ENCODE data around the gene MMP14.

Gene MMP14

GRCh38 chr14:22882529-22883172 lies 46.3 kb downstream of the MMP14 start:
- H3K9ac ChIP-seq (ENCODE audit: low read depth, low read length): peak overlapping the region; percentile 24
- no peak overlapping the region for H3K27ac ChIP-seq (ENCODE audit: low read depth, low read length)
- H3K27me3 ChIP-seq (ENCODE audit: insufficient read depth, low read length): peaks cover 26% of the 10 kb centered on the region
- H3K4me1 ChIP-seq (ENCODE audit: insufficient read depth, low read length): peaks cover 22% of the 10 kb centered on the region
- H3K36me3 ChIP-seq (ENCODE audit: insufficient read depth, low read length): no peaks in the 10 kb centered on the region
- no peaks in the 10 kb centered on the region for H3K9me3 ChIP-seq (ENCODE audit: insufficient read depth, low read depth, low read length)
- WGBS: 37% methylated on average over 6 of the region's 6 CpGs
- H3K4me3 ChIP-seq (ENCODE audit: low read length): peak overlapping the region; percentile 37

GRCh38 chr14:22883173-22883976 lies 47.0 kb downstream of the MMP14 start, which contains the start of gene REM2:
TSS of gene REM2 (plus strand) at chr14:22883222. CDS start at chr14:22883288, 66 bp downstream.
- Histone ChIP-seq H3K27me3 (ENCODE audit: insufficient read depth, low read length) (peaks cover 26% of the 10 kb centered on the region), H3K27ac (ENCODE audit: low read depth, low read length) (peak within 1 kb of the TSS; percentile 58; the same call in 1 of the 2 replicates), H3K4me3 (ENCODE audit: low read length) (peak within 1 kb of the TSS; percentile 37), H3K9ac (ENCODE audit: low read depth, low read length) (peak within 1 kb of the TSS; percentile 24), H3K36me3 (ENCODE audit: insufficient read depth, low read length) (no peaks in the 10 kb centered on the region), H3K9me3 (ENCODE audit: insufficient read depth, low read depth, low read length) (no peaks in the 10 kb centered on the region), H3K4me1 (ENCODE audit: insufficient read depth, low read length) (peaks cover 25% of the 10 kb centered on the region)
- 21% methylated on average over 14 of the region's 15 CpGs for WGBS

GRCh38 chr14:22884076-22884737 lies 47.8 kb downstream of the MMP14 start:
- H3K9me3 ChIP-seq (ENCODE audit: insufficient read depth, low read depth, low read length): no peaks in the 10 kb centered on the region
- peaks cover 25% of the 10 kb centered on the region for H3K4me1 ChIP-seq (ENCODE audit: insufficient read depth, low read length)
- no peak overlapping the region; the same call in 1 of the 2 replicates for H3K4me3 ChIP-seq (ENCODE audit: low read length)
- peaks cover 26% of the 10 kb centered on the region for H3K27me3 ChIP-seq (ENCODE audit: insufficient read depth, low read length)
- H3K27ac ChIP-seq (ENCODE audit: low read depth, low read length): no peak overlapping the region
- 89% methylated on average over 6 of the region's 7 CpGs for WGBS
- H3K9ac ChIP-seq (ENCODE audit: low read depth, low read length): no peak overlapping the region
- no peaks in the 10 kb centered on the region for H3K36me3 ChIP-seq (ENCODE audit: insufficient read depth, low read length)

DNA sequence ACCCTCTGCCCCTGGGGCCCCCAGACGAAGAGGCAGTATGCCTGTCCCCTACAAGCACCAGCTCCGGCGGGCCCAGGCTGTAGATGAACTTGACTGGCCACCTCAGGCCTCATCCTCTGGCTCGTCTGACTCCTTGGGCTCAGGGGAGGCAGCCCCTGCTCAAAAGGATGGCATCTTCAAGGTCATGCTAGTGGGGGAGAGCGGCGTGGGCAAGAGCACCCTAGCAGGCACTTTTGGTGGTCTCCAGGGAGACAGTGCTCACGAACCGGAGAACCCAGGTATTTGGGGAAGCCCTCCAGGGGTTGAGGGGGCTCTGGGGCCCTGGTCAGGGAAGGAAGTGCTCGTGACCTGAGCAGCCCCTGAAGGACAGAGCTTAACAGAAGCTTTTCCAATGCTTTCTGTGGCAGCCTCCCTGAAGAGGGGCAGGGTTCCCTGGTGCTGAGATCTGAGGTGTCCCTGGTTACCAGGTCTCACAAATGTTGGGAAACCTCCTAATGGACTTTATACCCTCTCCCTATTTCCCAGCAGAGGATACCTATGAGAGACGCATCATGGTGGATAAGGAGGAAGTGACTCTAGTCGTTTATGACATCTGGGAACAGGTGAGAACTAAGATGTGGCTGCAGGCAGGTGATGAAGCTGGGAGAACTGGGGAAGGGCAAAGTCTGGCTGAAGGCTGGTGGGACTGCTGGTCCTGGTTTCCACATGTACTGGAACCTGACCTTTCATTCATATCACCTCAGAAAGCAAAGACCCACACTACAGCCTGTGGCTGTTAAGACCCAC lies 48.5 kb downstream of the MMP14 start:
- WGBS: 90% methylated on average over 11 of the region's 11 CpGs
- H3K27ac ChIP-seq (ENCODE audit: low read depth, low read length): no peak overlapping the region
- no peak overlapping the region for H3K9ac ChIP-seq (ENCODE audit: low read depth, low read length)

GRCh38 chr14:22885975-22886374 lies 49.6 kb downstream of the MMP14 start:
- no peak overlapping the region; the same call in 1 of the 2 replicates for H3K9ac ChIP-seq (ENCODE audit: low read depth, low read length)
- peaks cover 25% of the 10 kb centered on the region for H3K4me1 ChIP-seq (ENCODE audit: insufficient read depth, low read length)

More for the DNA sequence above, 48.5 kb downstream of the MMP14 start:
- peaks cover 26% of the 10 kb centered on the region for H3K27me3 ChIP-seq (ENCODE audit: insufficient read depth, low read length)
- H3K4me1 ChIP-seq (ENCODE audit: insufficient read depth, low read length): peaks cover 25% of the 10 kb centered on the region
- H3K9me3 ChIP-seq (ENCODE audit: insufficient read depth, low read depth, low read length): no peaks in the 10 kb centered on the region
- no peak overlapping the region for H3K4me3 ChIP-seq (ENCODE audit: low read length)
- H3K36me3 ChIP-seq (ENCODE audit: insufficient read depth, low read length): no peaks in the 10 kb centered on the region

DNA sequence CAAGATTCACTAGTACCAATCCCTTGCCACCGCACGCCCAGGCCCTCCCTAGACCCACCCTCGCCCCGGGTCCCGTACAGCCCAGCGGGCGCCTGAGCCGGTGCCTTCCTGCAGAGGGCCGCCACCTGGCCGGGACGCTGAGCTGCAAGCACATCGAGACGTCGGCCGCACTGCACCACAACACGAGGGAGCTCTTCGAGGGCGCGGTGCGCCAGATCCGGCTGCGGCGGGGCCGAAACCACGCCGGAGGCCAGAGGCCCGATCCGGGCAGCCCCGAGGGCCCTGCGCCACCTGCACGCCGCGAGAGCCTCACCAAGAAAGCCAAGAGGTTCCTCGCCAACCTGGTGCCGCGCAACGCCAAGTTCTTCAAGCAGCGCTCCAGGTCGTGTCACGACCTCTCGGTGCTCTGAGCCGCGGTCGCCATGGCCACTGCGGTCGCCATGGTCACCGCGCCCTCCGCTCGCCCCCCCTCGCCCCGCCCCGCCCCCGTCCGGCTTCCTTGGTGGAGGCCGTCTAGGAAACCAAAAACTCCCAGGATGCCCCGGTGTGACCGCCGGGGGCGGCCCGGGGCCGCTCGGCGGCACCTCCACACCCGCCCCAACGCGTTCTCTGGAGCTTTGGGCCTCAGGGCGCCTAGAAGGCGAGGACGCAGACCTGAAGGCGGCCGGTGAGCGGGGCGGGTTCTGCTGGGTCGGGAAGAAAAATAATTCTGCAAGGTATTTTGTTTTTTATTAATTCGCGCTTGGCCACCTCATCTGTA lies 50.3 kb downstream of the MMP14 start:
- peak overlapping the region; percentile 89 for H3K9ac ChIP-seq (ENCODE audit: low read depth, low read length)
- H3K27ac ChIP-seq (ENCODE audit: low read depth, low read length): peak overlapping the region; percentile 86
- 2% methylated on average over 77 of the region's 77 CpGs for WGBS
- peaks cover 25% of the 10 kb centered on the region for H3K4me1 ChIP-seq (ENCODE audit: insufficient read depth, low read length)
- no peaks in the 10 kb centered on the region for H3K36me3 ChIP-seq (ENCODE audit: insufficient read depth, low read length)
- H3K9me3 ChIP-seq (ENCODE audit: insufficient read depth, low read depth, low read length): no peaks in the 10 kb centered on the region
- peak overlapping the region; percentile 83 for H3K4me3 ChIP-seq (ENCODE audit: low read length)
- H3K27me3 ChIP-seq (ENCODE audit: insufficient read depth, low read length): peaks cover 25% of the 10 kb centered on the region

More at GRCh38 chr14:22885975-22886374, 49.6 kb downstream of the MMP14 start:
- Histone ChIP-seq H3K36me3 (ENCODE audit: insufficient read depth, low read length) (no peaks in the 10 kb centered on the region), H3K27me3 (ENCODE audit: insufficient read depth, low read length) (peaks cover 26% of the 10 kb centered on the region), H3K9me3 (ENCODE audit: insufficient read depth, low read depth, low read length) (no peaks in the 10 kb centered on the region), H3K27ac (ENCODE audit: low read depth, low read length) (no peak overlapping the region), H3K4me3 (ENCODE audit: low read length) (peak overlapping the region; percentile 83)
- 89% methylated on average over 21 of the region's 21 CpGs for WGBS

GRCh38 chr14:22887260-22887989 lies 51.0 kb downstream of the MMP14 start:
- Histone ChIP-seq H3K4me3 (ENCODE audit: low read length) (peak overlapping the region; percentile 83), H3K9ac (ENCODE audit: low read depth, low read length) (peak overlapping the region; percentile 89), H3K4me1 (ENCODE audit: insufficient read depth, low read length) (peaks cover 20% of the 10 kb centered on the region), H3K36me3 (ENCODE audit: insufficient read depth, low read length) (no peaks in the 10 kb centered on the region), H3K27me3 (ENCODE audit: insufficient read depth, low read length) (peaks cover 22% of the 10 kb centered on the region), H3K27ac (ENCODE audit: low read depth, low read length) (peak overlapping the region; percentile 86), H3K9me3 (ENCODE audit: insufficient read depth, low read depth, low read length) (no peaks in the 10 kb centered on the region)
- 15% methylated on average over 11 of the region's 11 CpGs for WGBS

DNA sequence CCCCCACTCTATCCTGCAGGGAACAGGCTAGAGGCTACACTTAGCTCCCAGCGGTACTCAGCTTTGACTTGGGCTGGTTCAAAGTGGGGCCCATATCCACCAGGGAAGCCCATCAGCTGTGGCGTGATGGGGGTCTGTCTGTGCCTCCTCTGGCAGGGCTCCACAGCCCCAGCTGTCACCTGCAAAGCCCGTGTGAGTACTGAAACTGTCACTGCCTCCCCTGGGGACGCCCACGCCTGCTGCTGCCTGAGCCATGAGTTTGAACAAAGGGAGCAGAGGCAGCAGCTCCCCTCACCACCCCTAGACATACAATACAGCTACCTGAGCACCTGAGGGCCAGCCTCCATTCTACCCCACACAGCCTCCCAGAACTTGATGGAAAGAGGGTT lies 51.6 kb downstream of the MMP14 start:
- no peaks in the 10 kb centered on the region for H3K36me3 ChIP-seq (ENCODE audit: insufficient read depth, low read length)
- no peaks in the 10 kb centered on the region for H3K9me3 ChIP-seq (ENCODE audit: insufficient read depth, low read depth, low read length)
- H3K27ac ChIP-seq (ENCODE audit: low read depth, low read length): no peak overlapping the region
- peaks cover 15% of the 10 kb centered on the region for H3K4me1 ChIP-seq (ENCODE audit: insufficient read depth, low read length)
- peaks cover 22% of the 10 kb centered on the region for H3K27me3 ChIP-seq (ENCODE audit: insufficient read depth, low read length)
- no peak overlapping the region for H3K9ac ChIP-seq (ENCODE audit: low read depth, low read length)
- H3K4me3 ChIP-seq (ENCODE audit: low read length): peak overlapping the region; percentile 83
- 81% methylated on average over 5 of the region's 5 CpGs for whole genome bisulfite sequencing

DNA sequence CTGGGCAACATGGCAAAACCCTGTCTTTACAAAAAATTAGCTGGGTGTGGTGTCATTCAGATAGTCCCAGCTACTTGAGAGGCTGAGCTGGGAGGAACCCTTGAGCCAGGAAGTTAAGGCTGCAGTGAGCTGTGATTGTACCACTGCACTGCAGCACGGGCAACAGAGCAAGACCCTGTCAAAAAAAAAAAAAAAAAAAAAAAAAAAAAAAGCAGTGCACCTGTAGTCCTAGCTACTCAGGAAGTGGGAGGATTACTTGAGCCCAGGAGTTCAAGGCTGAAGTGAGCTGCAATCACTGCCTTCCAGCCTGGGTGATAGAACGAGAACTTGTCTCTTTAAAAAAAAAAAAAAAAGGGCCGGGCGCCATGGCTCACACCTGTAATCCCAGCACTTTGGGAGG lies 52.3 kb downstream of the MMP14 start:
- WGBS: 78% methylated on average over 3 of the region's 4 CpGs
- H3K4me1 ChIP-seq (ENCODE audit: insufficient read depth, low read length): peaks cover 10% of the 10 kb centered on the region
- H3K4me3 ChIP-seq (ENCODE audit: low read length): no peak overlapping the region
- no peaks in the 10 kb centered on the region for H3K9me3 ChIP-seq (ENCODE audit: insufficient read depth, low read depth, low read length)
- no peaks in the 10 kb centered on the region for H3K36me3 ChIP-seq (ENCODE audit: insufficient read depth, low read length)
- no peak overlapping the region for H3K27ac ChIP-seq (ENCODE audit: low read depth, low read length)
- H3K9ac ChIP-seq (ENCODE audit: low read depth, low read length): no peak overlapping the region
- peaks cover 28% of the 10 kb centered on the region for H3K27me3 ChIP-seq (ENCODE audit: insufficient read depth, low read length)
